Type B pancreatic cell (in vitro differentiated cells): ENCODE data around the gene FXYD7. TPM values are rescaled to one million over a fixed set of nuclear protein-coding genes. Genes with fewer than 3 reads are reported as not detected.

ENCODE experiments used
- DNase-seq: peaks from one replicate; pipeline ENCODE4 v3.0.0; 2021; ENCODE audit warnings: mixed read lengths; ENCODE audit not compliant: unreplicated experiment; ENCODE audit errors: extremely low spot score
- H3K27ac Mint-ChIP-seq: 2 replicates; pipeline ENCODE4 v1.8.0; 2021; ENCODE audit warnings: mild to moderate bottlenecking, mixed read lengths
- H3K27me3 Mint-ChIP-seq: 2 replicates; pipeline ENCODE4 v1.8.0; 2021; ENCODE audit warnings: mixed read lengths
- H3K36me3 Mint-ChIP-seq: 2 replicates; pipeline ENCODE4 v1.8.0; 2021; ENCODE audit warnings: mixed read lengths
- H3K4me1 Mint-ChIP-seq: one replicate; pipeline ENCODE4 v1.8.0; 2021; ENCODE audit warnings: mixed read lengths; ENCODE audit not compliant: unreplicated experiment
- H3K4me3 Mint-ChIP-seq: 2 replicates; pipeline ENCODE4 v1.8.0; 2021; ENCODE audit warnings: mild to moderate bottlenecking, mixed read lengths
- H3K9me3 Mint-ChIP-seq: 2 replicates; pipeline ENCODE4 v1.8.0; 2021; ENCODE audit warnings: mixed read lengths
- CTCF ChIP-seq: fragments of 200-600 bp; sonication (generic); conservative IDR thresholded peaks from 2 replicates; pipeline ENCODE4 v1.5.0; 2021; ENCODE audit warnings: antibody characterized with exemption, mild to moderate bottlenecking
- total RNA-seq: library from RNA; stranded (reverse); gene quantifications from 2 replicates; pipeline ENCODE4 v1.2.1, GENCODE V29; 2021; ENCODE audit warnings: low replicate concordance

Gene FXYD7
- total RNA-seq, 1 donor from 2014 or later = 1.5 TPM

- Mint-ChIP-seq H3K27ac (no peak overlapping the region), H3K36me3 (no peaks in the 10 kb centered on the region), H3K9me3 (no peaks in the 10 kb centered on the region), H3K4me3 (no peak overlapping the region), H3K27me3 (peaks cover 11% of the 10 kb centered on the region), H3K4me1 (no peaks in the 10 kb centered on the region)
- TF ChIP-seq CTCF = no peak
- no peak for DNase-seq
These were observed 60.0 kb downstream of the FXYD7 start for GRCh38 chr19:35202722-35203688.

Other genes starting within 250 kb of the FXYD7 start
- 4.0 and 6.9 TPM in 2 replicates for gene ZNF30, start 216.4 kb upstream of the FXYD7 start, total RNA-seq
- 5.8 and 6.5 TPM in 2 replicates for gene ZNF792, start 179.0 kb upstream of the FXYD7 start, total RNA-seq
- 35.2 and 79.6 TPM in 2 replicates for gene GRAMD1A, start 142.9 kb upstream of the FXYD7 start, total RNA-seq
- gene SCN1B, start 112.8 kb upstream of the FXYD7 start, total RNA-seq = 0.88 and 1.1 TPM in 2 replicates
- gene HPN, start 101.5 kb upstream of the FXYD7 start, total RNA-seq = 15.1 and 17.1 TPM in 2 replicates
- 77.5 and 157 TPM in 2 replicates for gene FXYD3, start 27.4 kb upstream of the FXYD7 start, total RNA-seq
- gene LGI4, start 8.2 kb upstream of the FXYD7 start, total RNA-seq = 0.21 and 2.2 TPM in 2 replicates
- 2.0 and 5.3 TPM in 2 replicates for gene FXYD1, start 4.4 kb upstream of the FXYD7 start, total RNA-seq
- gene FXYD5, start 11.5 kb downstream of the FXYD7 start, total RNA-seq = 24.2 and 92.8 TPM in 2 replicates
- not detected in 2 replicates for gene FAM187B, start 85.5 kb downstream of the FXYD7 start, total RNA-seq
- 78.5 and 155 TPM in 2 replicates for gene LSR, start 105.7 kb downstream of the FXYD7 start, total RNA-seq
- gene USF2, start 125.7 kb downstream of the FXYD7 start, total RNA-seq = 107 and 133 TPM in 2 replicates
- 0.59 and 1.2 TPM in 2 replicates for gene HAMP, start 139.3 kb downstream of the FXYD7 start, total RNA-seq
- gene MAG, start 148.9 kb downstream of the FXYD7 start, total RNA-seq = 2.1 TPM in 1 of 2 replicates, not detected in the other
- 0.92 and 2.1 TPM in 2 replicates for gene CD22, start 185.9 kb downstream of the FXYD7 start, total RNA-seq
- gene FFAR1, start 204.6 kb downstream of the FXYD7 start, total RNA-seq = 2.1 and 2.7 TPM in 2 replicates
- gene FFAR3, start 215.2 kb downstream of the FXYD7 start, total RNA-seq = 0.34 and 0.45 TPM in 2 replicates
- not detected in 2 replicates for gene GPR42, start 227.8 kb downstream of the FXYD7 start, total RNA-seq